IMR-90 (cell line): ENCODE data around the gene KIAA0513. TPM values are rescaled to one million over a fixed set of nuclear protein-coding genes. Genes with fewer than 3 reads are reported as not detected.

Experiments used
- ATAC-seq: fragments of 200-7000 bp; cut with Tn5 transposase; 2 replicates; pipeline ENCODE4 v1.9.1; 2020; ENCODE audit warnings: low read depth, mild to moderate bottlenecking, moderate library complexity
- BruUV-seq: library from RNA; stranded (reverse); fragments of 400-500 nt; replicated peaks from 2 replicates; lab custom pipeline; 2021; lab: Mats Ljungman, UMichigan
- CTCF ChIA-PET: fragments of 300-600 bp; formaldehyde crosslinking; extraction: SDS; loops from one replicate; lab custom pipeline; 2021; ENCODE audit warnings: antibody characterized with exemption; lab: Yijun Ruan, JAX
- POLR2A ChIA-PET: fragments of 300-600 bp; sonication (Branson Sonifier 250); formaldehyde crosslinking; loops from one replicate; lab custom pipeline; 2022; ENCODE audit warnings: antibody characterized with exemption; ENCODE audit not compliant: unreplicated experiment; lab: Charles Lee
- DNase-seq: peaks from one replicate; pipeline ENCODE4 v3.0.0; 2013
- H2AFZ ChIP-seq: replicated peaks from 2 replicates; pipeline ENCODE3; 2013; ENCODE audit warnings: low read length, mild to moderate bottlenecking; ENCODE audit not compliant: poor library complexity
- H2AK5ac ChIP-seq: 2 replicates; pipeline ENCODE4 v1.6.1; 2013; ENCODE audit warnings: low read depth, low read length, inconsistent platforms
- H2AK9ac ChIP-seq: replicated peaks from 2 replicates; pipeline ENCODE3; 2013; ENCODE audit warnings: mild to moderate bottlenecking, low read depth, low read length, moderate library complexity; ENCODE audit not compliant: poor library complexity
- H2BK120ac ChIP-seq: 2 replicates; pipeline ENCODE4 v1.6.1; 2013; ENCODE audit warnings: low read depth, low read length, inconsistent platforms
- H2BK15ac ChIP-seq: 3 replicates; pipeline ENCODE4 v1.6.1; 2013; ENCODE audit warnings: low read depth, low read length, inconsistent platforms
- H2BK20ac ChIP-seq: 2 replicates; pipeline ENCODE4 v1.6.1; 2013; ENCODE audit warnings: low read depth, mild to moderate bottlenecking, inconsistent platforms, low read length, moderate library complexity
- H2BK5ac ChIP-seq: 2 replicates; pipeline ENCODE4 v1.6.1; 2013; ENCODE audit warnings: mild to moderate bottlenecking, low read depth, low read length, inconsistent platforms; ENCODE audit not compliant: poor library complexity, severe bottlenecking
- H3K14ac ChIP-seq: replicated peaks from 2 replicates; pipeline ENCODE4 v1.6.1; 2013; ENCODE audit warnings: low read depth, low read length, inconsistent platforms
- H3K18ac ChIP-seq: 2 replicates; pipeline ENCODE4 v1.6.1; 2013; ENCODE audit warnings: low read depth, low read length, control low read depth
- H3K23ac ChIP-seq: 2 replicates; pipeline ENCODE4 v1.6.1; 2013; ENCODE audit warnings: low read depth, low read length, inconsistent platforms
- H3K27ac ChIP-seq: 2 replicates; pipeline ENCODE4 v1.5.1; 2013; ENCODE audit warnings: mild to moderate bottlenecking, control low read depth, low read length; ENCODE audit not compliant: insufficient read depth
- H3K27me3 ChIP-seq: 2 replicates; pipeline ENCODE4 v1.6.1; 2013; ENCODE audit warnings: low read length; ENCODE audit not compliant: control insufficient read depth, insufficient read depth
- H3K36me3 ChIP-seq: 2 replicates; pipeline ENCODE4 v1.6.1; 2013; ENCODE audit warnings: low read length, mixed read lengths; ENCODE audit not compliant: control insufficient read depth, insufficient read depth
- H3K4ac ChIP-seq: 2 replicates; pipeline ENCODE4 v1.6.1; 2013; ENCODE audit warnings: low read depth, low read length, inconsistent platforms
- H3K4me1 ChIP-seq: 2 replicates; pipeline ENCODE4 v1.6.1; 2013; ENCODE audit warnings: low read length, mixed read lengths; ENCODE audit not compliant: control insufficient read depth, insufficient read depth
- H3K4me2 ChIP-seq: 2 replicates; pipeline ENCODE4 v1.6.1; 2013; ENCODE audit warnings: low read depth, mild to moderate bottlenecking, control low read depth, low read length, moderate library complexity
- H3K4me3 ChIP-seq: 2 replicates; pipeline ENCODE4 v1.5.1; 2013; ENCODE audit warnings: low read depth, mild to moderate bottlenecking, control low read depth, low read length, moderate library complexity; ENCODE audit not compliant: insufficient read depth
- H3K56ac ChIP-seq: 2 replicates; pipeline ENCODE4 v1.6.1; 2013; ENCODE audit warnings: low read length, inconsistent platforms; ENCODE audit not compliant: insufficient read depth; ENCODE audit errors: extremely low read depth
- H3K79me1 ChIP-seq, 2 experiments: 2 replicates each; pipeline ENCODE4 v1.6.1; 2013; ENCODE audit warnings: low read length in 2 of 2, inconsistent platforms in 1 of 2, low read depth in 1 of 2
- H3K9ac ChIP-seq: 2 replicates; pipeline ENCODE4 v1.6.1; 2013; ENCODE audit warnings: low read depth, low read length, control low read depth
- H3K9me1 ChIP-seq: 2 replicates; pipeline ENCODE4 v1.6.1; 2013; ENCODE audit warnings: low read length, inconsistent platforms; ENCODE audit not compliant: insufficient read depth
- H3K9me3 ChIP-seq: 2 replicates; pipeline ENCODE4 v1.6.1; 2013; ENCODE audit warnings: low read length; ENCODE audit not compliant: control insufficient read depth, insufficient read depth
- H4K20me1 ChIP-seq: 2 replicates; pipeline ENCODE4 v1.6.1; 2013; ENCODE audit warnings: low read length, inconsistent platforms; ENCODE audit not compliant: insufficient read depth
- H4K5ac ChIP-seq: 2 replicates; pipeline ENCODE4 v1.6.1; 2013; ENCODE audit warnings: mild to moderate bottlenecking, low read depth, low read length, control low read depth
- H4K8ac ChIP-seq, 2 experiments: 2 replicates each; pipeline ENCODE4 v1.6.1; 2013; ENCODE audit warnings: low read depth in 2 of 2, low read length in 2 of 2, control low read depth in 1 of 2, inconsistent platforms in 1 of 2
- H4K91ac ChIP-seq: 2 replicates; pipeline ENCODE4 v1.6.1; 2013; ENCODE audit warnings: low read depth, low read length, inconsistent platforms; ENCODE audit not compliant: insufficient read depth
- FOS ChIP-seq: fragments of 150-350 bp; IDR thresholded peaks from 2 replicates; pipeline ENCODE4 v1.6.1; 2016; ENCODE audit warnings: low read depth, low read length
- MAFK ChIP-seq: IDR thresholded peaks from 2 replicates; pipeline ENCODE4 v1.6.1; 2012; ENCODE audit warnings: low read depth, low read length, improper control_type of control experiment
- MAZ ChIP-seq: IDR thresholded peaks from 2 replicates; pipeline ENCODE4 v1.6.1; 2012; ENCODE audit warnings: low read depth, mild to moderate bottlenecking, low read length, improper control_type of control experiment, moderate library complexity, borderline replicate concordance
- POLR2A ChIP-seq: IDR thresholded peaks from 2 replicates; pipeline ENCODE4 v1.6.1; 2012; ENCODE audit warnings: mild to moderate bottlenecking, low read depth, low read length
- RAD21 ChIP-seq: IDR thresholded peaks from 2 replicates; pipeline ENCODE4 v1.6.1; 2012; ENCODE audit warnings: low read length, improper control_type of control experiment
- SMC3 ChIP-seq: fragments of 150-350 bp; IDR thresholded peaks from 2 replicates; pipeline ENCODE4 v1.6.1; 2016; ENCODE audit warnings: low read depth, mild to moderate bottlenecking, antibody characterized with exemption, low read length, moderate library complexity
- WGBS, 2 experiments: methylation state at CpG; one replicate each; pipeline versions ENCODE4 v1.1.5 to v1.1.7; 2013; ENCODE audit warnings: missing lambda C conversion rate in 2 of 2; ENCODE audit not compliant: insufficient read length in 1 of 2; ENCODE audit errors: extremely low coverage in 2 of 2; 5-methylcytosine and 5-hydroxymethylcytosine counted together
- dilution Hi-C: fragments of 300-500 bp; cut with HindIII; formaldehyde crosslinking; loops from one replicate; pipeline ENCODE4 v1.14.3; 2018; ENCODE audit warnings: low sequenced_read_pairs; ENCODE audit not compliant: unreplicated experiment
- in situ Hi-C: fragments of 300-500 bp; cut with MboI; formaldehyde crosslinking; loops from 3 replicates; pipeline ENCODE4 v1.14.3; 2019; ENCODE audit warnings: low sequenced_read_pairs, inconsistent platforms, mixed read lengths
- intact Hi-C: fragments of 100-400 bp; cut with micrococcal nuclease; formaldehyde crosslinking; loops from 2 replicates; pipeline ENCODE4 v1.10.0; 2022
- polyA plus RNA-seq, 3 experiments: library from polyadenylated mRNA; depleted of rRNA; stranded (reverse); fragments of >200 nt; gene quantifications; 2 replicates each; pipeline ENCODE4 v1.2.3, GENCODE V29; 2012; ENCODE audit warnings: low replicate concordance in 1 of 3
- total RNA-seq: library from RNA; depleted of rRNA; stranded (reverse); fragments of >200 nt; gene quantifications from 2 replicates; pipeline ENCODE4 v1.2.3, GENCODE V29; 2012

KIAA0513 gene
- total and polyA plus RNA-seq, 2 of the 4 experiments (the other 2 are of a cell fraction), result 9.5 TPM

DNA sequence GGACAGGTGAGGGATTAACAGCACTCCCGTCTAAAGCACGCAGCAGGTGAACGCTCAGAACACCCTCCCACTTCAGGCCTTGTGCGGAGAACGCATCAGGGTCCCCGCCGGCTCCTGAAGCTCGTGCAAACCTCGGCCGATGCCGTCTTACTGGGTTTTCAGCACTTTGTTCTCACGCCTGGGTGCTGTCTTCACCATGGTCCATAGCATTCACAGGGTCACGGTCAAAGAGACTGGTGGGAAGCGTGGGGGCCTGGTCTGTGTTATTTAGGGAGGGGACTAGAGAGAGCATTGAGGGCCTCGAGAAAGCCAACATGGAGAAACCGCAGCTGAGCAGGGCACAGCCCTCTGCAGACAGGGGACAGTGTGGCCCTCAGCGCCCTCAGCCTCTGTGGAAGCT is 58.1 kb downstream of the KIAA0513 start:
- H3K4me2 ChIP-seq, result no peak overlapping the region
- H3K9ac ChIP-seq, result no peak overlapping the region
- no peak overlapping the region for H2BK15ac ChIP-seq
- no peaks in the 10 kb centered on the region for H3K9me1 ChIP-seq
- H4K5ac ChIP-seq, result no peak overlapping the region
- H4K8ac ChIP-seq, result no peak overlapping the region
- H2BK20ac ChIP-seq, result no peak overlapping the region
- WGBS, 2 experiments, result 95% methylated on average over 15 of the region's 17 CpGs; no CpG with 5 or more reads in 1 of the 2 experiments
- H3K4me3 ChIP-seq, result no peak overlapping the region
- no peak overlapping the region for H2AFZ ChIP-seq
- no peak overlapping the region for H3K23ac ChIP-seq
- no peak for TF ChIP-seq FOS
- no peak for TF ChIP-seq MAZ
- TF ChIP-seq SMC3, result no peak
- TF ChIP-seq RAD21, result no peak
- TF ChIP-seq POLR2A, result no peak
- no peak for TF ChIP-seq MAFK
- DNase-seq, result no peak
- H2BK120ac ChIP-seq, result no peak overlapping the region
- H4K20me1 ChIP-seq, result no peaks in the 10 kb centered on the region
- peak overlapping the region; percentile 47 for H2AK9ac ChIP-seq
- ChIA-PET CTCF (interaction anchor here (1.0 kb wide), 1 partner anchor 109 kb away, joined by 3 read pairs; no protein-coding TSS in a partner anchor), POLR2A (no interaction called here)
- H2AK5ac ChIP-seq, result no peak overlapping the region; the same call in 1 of the 2 replicates
- H3K27me3 ChIP-seq, result no peaks in the 10 kb centered on the region
- H3K36me3 ChIP-seq, result peaks cover 9% of the 10 kb centered on the region; the same call in 1 of the 2 replicates
- no peak overlapping the region for H3K4ac ChIP-seq
- H3K9me3 ChIP-seq, result no peaks in the 10 kb centered on the region
- H3K56ac ChIP-seq, result no peak overlapping the region
- no TSS peak for BruUV-seq
- H3K27ac ChIP-seq, result no peak overlapping the region
- H3K4me1 ChIP-seq, result peaks cover 4% of the 10 kb centered on the region; the same call in 1 of the 2 replicates
- intact Hi-C loops (loop anchor here (2.0 to 10.0 kb wide), 2 partner anchors 161 to 331 kb away; no protein-coding TSS in a partner anchor), in situ Hi-C loops (no loop called here), dilution Hi-C loops (no loop called here)
- no peak overlapping the region for H3K18ac ChIP-seq
- ATAC-seq, result no peak
- no peaks in the 10 kb centered on the region for H3K79me1 ChIP-seq
- no peak overlapping the region for H3K14ac ChIP-seq
- H4K91ac ChIP-seq, result no peak overlapping the region
- no peak overlapping the region for H2BK5ac ChIP-seq
